Breast epithelium (tissue), 3 donors: ENCODE results near the gene IGF1R.

Experiments used
- POLR2A ChIP-seq: fragments of 450-650 bp; IDR thresholded peaks from one replicate; pipeline ENCODE4 v1.6.1; 2016; ENCODE audit warnings: antibody characterized with exemption, mild to moderate bottlenecking, moderate library complexity
- POLR2AphosphoS5 ChIP-seq, 3 donors: sonication (generic); formaldehyde crosslinking; IDR thresholded peaks; one replicate each; pipeline ENCODE4 v1.6.1; 2017; ENCODE audit warnings: antibody characterized with exemption in 3 of 3
- TF ChIP-seq, protein P1 (sequence below), 3 donors: fragments of 450-650 bp; IDR thresholded peaks; one replicate each; pipeline ENCODE4 v1.5.1; 2016 to 2017; ENCODE audit warnings: antibody characterized with exemption in 3 of 3, mild to moderate bottlenecking in 3 of 3, moderate library complexity in 3 of 3

DNA sequence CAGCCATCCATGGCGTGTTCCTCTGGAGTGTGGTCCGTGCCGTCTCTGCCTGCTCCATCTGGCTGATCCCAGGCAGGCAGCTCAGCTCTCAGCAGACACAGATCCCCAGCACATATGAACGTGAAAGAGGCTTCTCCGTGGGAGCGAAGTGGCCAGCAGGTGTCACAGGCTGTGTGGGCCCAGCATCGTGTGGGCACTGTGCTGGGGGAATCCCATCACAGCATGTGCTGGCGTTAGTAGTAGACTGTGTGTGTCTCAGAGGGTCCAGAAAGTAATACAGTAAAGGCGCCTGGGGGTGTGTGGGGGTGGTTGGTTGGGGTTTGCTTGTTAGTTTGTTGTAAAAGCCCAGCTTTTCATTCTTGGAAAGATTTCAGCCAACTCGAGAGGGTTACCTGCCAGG is 147.6 kb downstream of the IGF1R start:
- TF ChIP-seq POLR2A (no peak), POLR2AphosphoS5 (IDR thresholded peaks at IDR 0.05) (no peak)
- TF ChIP-seq, protein P1, sequence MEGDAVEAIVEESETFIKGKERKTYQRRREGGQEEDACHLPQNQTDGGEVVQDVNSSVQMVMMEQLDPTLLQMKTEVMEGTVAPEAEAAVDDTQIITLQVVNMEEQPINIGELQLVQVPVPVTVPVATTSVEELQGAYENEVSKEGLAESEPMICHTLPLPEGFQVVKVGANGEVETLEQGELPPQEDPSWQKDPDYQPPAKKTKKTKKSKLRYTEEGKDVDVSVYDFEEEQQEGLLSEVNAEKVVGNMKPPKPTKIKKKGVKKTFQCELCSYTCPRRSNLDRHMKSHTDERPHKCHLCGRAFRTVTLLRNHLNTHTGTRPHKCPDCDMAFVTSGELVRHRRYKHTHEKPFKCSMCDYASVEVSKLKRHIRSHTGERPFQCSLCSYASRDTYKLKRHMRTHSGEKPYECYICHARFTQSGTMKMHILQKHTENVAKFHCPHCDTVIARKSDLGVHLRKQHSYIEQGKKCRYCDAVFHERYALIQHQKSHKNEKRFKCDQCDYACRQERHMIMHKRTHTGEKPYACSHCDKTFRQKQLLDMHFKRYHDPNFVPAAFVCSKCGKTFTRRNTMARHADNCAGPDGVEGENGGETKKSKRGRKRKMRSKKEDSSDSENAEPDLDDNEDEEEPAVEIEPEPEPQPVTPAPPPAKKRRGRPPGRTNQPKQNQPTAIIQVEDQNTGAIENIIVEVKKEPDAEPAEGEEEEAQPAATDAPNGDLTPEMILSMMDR (IDR thresholded peaks at IDR 0.05), result no peak
